Measurements from ENCODE around the gene AMFR. TPM values are rescaled to one million over a fixed set of nuclear protein-coding genes. Genes with fewer than 3 reads are reported as not detected.
A peak's percentile ranks its signal among the peaks of the same experiment; 100 is the strongest.
"Not testable (repeated sequence)": the region's sequence is repeated elsewhere in the genome, so short reads cannot be mapped to it uniquely, and the experiment has no call there.

Gene AMFR
- total RNA-seq, 6 experiments from 2014 or later, result 104 to 117 (median 112) TPM

DNA sequence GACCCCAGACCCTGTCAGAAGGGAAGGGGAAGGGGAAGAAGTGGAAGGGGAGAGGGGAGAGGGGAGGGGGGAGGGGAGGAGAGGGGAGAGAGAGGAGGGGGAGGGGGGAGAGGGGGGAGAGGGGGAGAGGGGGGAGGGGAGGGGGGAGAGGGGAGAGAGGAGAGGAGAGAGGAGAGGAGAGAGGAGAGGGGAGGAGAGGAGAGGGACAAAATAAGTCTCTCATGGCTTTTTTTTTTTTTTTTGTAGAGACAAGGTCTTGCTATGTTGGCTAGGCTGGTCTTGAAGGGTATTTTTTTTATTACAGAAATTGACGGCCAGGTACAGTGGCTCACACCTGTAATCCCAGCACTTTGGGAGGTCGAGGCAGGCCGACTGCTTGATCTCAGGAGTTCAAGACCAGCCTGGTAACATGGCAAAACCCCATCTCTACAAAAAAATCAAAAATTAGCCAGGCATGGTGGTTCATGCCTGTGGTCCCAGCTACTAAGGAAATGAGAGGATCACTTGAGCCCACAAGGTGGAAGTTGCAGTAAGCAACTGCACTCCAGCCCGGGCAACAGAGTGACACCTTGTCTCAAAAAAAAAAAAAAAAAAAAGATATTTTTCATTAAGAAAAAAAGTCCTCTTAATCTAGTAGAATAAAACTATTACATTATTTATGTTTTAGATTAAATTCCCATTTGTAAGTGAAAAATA is 19.2 kb downstream of the AMFR start:
- no peaks in the 10 kb centered on the region for H3K27me3 Mint-ChIP-seq (ENCODE audit: insufficient read depth)
- DNase-seq, result no peak
- no peak overlapping the region for H3K4me3 Mint-ChIP-seq
- TF ChIP-seq, protein P1, sequence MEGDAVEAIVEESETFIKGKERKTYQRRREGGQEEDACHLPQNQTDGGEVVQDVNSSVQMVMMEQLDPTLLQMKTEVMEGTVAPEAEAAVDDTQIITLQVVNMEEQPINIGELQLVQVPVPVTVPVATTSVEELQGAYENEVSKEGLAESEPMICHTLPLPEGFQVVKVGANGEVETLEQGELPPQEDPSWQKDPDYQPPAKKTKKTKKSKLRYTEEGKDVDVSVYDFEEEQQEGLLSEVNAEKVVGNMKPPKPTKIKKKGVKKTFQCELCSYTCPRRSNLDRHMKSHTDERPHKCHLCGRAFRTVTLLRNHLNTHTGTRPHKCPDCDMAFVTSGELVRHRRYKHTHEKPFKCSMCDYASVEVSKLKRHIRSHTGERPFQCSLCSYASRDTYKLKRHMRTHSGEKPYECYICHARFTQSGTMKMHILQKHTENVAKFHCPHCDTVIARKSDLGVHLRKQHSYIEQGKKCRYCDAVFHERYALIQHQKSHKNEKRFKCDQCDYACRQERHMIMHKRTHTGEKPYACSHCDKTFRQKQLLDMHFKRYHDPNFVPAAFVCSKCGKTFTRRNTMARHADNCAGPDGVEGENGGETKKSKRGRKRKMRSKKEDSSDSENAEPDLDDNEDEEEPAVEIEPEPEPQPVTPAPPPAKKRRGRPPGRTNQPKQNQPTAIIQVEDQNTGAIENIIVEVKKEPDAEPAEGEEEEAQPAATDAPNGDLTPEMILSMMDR (IDR thresholded peaks at IDR 0.05), result no peak
- no peaks in the 10 kb centered on the region for H3K9me3 Mint-ChIP-seq
- H3K36me3 Mint-ChIP-seq (ENCODE audit: low read depth), result peaks cover 42% of the 10 kb centered on the region
- peaks cover 11% of the 10 kb centered on the region for H3K4me1 Mint-ChIP-seq (ENCODE audit: low read depth)
- no peak overlapping the region for H3K27ac Mint-ChIP-seq

DNA sequence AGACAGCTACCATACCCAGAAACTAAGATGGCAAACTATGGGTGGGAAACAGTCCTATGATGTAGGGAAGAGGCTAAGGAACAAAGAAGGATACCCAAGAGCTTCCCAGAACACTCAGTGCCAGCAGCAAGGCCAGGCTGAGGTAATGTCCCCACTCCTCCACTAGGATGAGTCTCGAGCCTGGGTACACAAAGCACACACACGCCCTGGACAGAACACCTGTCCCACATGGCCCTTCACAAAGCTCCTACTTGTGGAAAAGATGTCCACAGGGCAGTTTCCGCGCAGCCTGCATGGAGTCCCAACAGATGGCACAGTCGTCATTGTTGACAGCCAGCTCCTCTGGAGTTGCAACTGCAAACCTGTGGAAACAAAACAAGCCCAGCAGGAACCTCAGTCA is 23.9 kb downstream of the AMFR start:
- H3K9me3 Mint-ChIP-seq, result no peaks in the 10 kb centered on the region
- H3K27ac Mint-ChIP-seq, result no peak overlapping the region
- H3K4me3 Mint-ChIP-seq, result no peak overlapping the region
- DNase-seq, result no peak
- H3K4me1 Mint-ChIP-seq (ENCODE audit: low read depth), result no peaks in the 10 kb centered on the region
- TF ChIP-seq, protein P1 (IDR thresholded peaks at IDR 0.05), result peak; percentile 59
- peaks cover 53% of the 10 kb centered on the region for H3K36me3 Mint-ChIP-seq (ENCODE audit: low read depth)
- H3K27me3 Mint-ChIP-seq (ENCODE audit: insufficient read depth), result no peaks in the 10 kb centered on the region

DNA sequence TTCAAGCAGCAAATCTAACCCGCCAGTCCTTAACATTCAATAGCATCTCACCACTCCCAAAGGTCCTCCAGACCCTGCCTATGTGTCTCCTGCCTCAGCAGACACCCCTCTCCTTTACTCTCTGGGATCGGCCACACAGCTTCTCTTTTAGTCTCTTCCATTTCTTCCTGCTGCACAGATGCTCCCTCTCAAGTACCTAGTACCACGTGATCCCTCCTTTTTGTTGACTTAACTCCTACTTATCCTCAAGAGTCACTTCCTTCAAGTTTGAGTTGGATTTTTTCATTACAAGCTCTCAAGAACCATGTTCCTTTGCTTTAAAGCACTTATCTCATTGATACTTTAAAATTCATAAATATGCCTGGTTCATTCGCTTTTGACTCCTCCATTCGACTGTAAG is 24.9 kb downstream of the AMFR start:
- no peaks in the 10 kb centered on the region for H3K4me1 Mint-ChIP-seq (ENCODE audit: low read depth)
- TF ChIP-seq, protein P1 (IDR thresholded peaks at IDR 0.05), result no peak
- H3K27ac Mint-ChIP-seq, result no peak overlapping the region
- H3K36me3 Mint-ChIP-seq (ENCODE audit: low read depth), result peaks cover 58% of the 10 kb centered on the region
- no peaks in the 10 kb centered on the region for H3K27me3 Mint-ChIP-seq (ENCODE audit: insufficient read depth)
- H3K4me3 Mint-ChIP-seq, result no peak overlapping the region
- no peaks in the 10 kb centered on the region for H3K9me3 Mint-ChIP-seq
- no peak for DNase-seq

DNA sequence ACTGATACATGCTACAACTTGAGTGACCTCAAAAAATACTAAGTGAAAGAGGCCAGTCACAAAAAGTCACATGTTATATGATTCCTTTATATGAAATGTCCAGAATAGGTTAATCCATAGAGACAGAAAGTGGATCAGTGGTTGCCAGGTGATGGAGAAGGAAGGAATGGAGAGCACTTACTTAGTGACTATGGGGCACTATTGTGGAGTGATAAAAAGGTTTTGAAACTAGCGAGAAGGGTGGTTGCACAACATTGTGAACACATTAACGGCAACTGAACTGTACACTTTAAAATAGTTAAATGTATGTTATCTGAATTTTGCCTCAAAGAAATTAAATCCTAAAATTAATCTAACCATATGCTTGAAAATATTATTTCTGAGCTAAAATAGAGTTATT is 25.9 kb downstream of the AMFR start:
- DNase-seq, result no peak
- Mint-ChIP-seq H3K27ac (no peak overlapping the region), H3K27me3 (ENCODE audit: insufficient read depth) (no peaks in the 10 kb centered on the region), H3K36me3 (ENCODE audit: low read depth) (peaks cover 52% of the 10 kb centered on the region), H3K4me1 (ENCODE audit: low read depth) (no peaks in the 10 kb centered on the region), H3K9me3 (no peaks in the 10 kb centered on the region), H3K4me3 (no peak overlapping the region)
- TF ChIP-seq, protein P1 (IDR thresholded peaks at IDR 0.05), result no peak

- no peaks in the 10 kb centered on the region for H3K27me3 Mint-ChIP-seq (ENCODE audit: insufficient read depth)
- TF ChIP-seq, protein P1 (IDR thresholded peaks at IDR 0.05), result no peak
- no peaks in the 10 kb centered on the region for H3K9me3 Mint-ChIP-seq
- no peaks in the 10 kb centered on the region for H3K4me1 Mint-ChIP-seq (ENCODE audit: low read depth)
- no peak overlapping the region for H3K4me3 Mint-ChIP-seq
- DNase-seq, result no peak
- H3K36me3 Mint-ChIP-seq (ENCODE audit: low read depth), result peaks cover 55% of the 10 kb centered on the region
- no peak overlapping the region for H3K27ac Mint-ChIP-seq
These were observed 26.3 kb downstream of the AMFR start for GRCh38 chr16:56399047-56399446.

DNA sequence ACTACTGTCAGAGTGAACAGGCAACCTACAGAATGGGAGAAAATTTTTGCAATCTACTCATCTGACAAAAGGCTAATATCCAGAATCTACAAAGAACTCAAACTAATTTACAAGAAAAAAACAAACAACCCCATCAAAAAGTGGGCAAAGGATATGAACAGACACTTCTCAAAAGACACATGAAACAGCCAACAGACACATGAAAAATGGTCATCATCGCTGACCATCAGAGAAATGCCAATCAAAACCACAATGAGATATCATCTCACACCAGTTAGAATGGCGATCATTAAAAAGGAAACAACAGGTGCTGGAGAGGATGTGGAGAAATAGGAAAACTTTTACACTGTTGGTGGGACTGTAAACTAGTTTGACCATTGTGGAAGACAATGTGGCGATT is 28.6 kb downstream of the AMFR start:
- not testable (repeated sequence) for H3K9me3 Mint-ChIP-seq; H3K4me1 Mint-ChIP-seq (ENCODE audit: low read depth); DNase-seq; H3K27ac Mint-ChIP-seq; H3K4me3 Mint-ChIP-seq; H3K27me3 Mint-ChIP-seq (ENCODE audit: insufficient read depth)
- H3K36me3 Mint-ChIP-seq (ENCODE audit: low read depth), result peaks cover 68% of the 10 kb centered on the region
